Osteoblast (primary cell): ENCODE results near the gene FFAR2. TPM values are rescaled to one million over a fixed set of nuclear protein-coding genes. Genes with fewer than 3 reads are reported as not detected.
A peak's percentile ranks its signal among the peaks of the same experiment; 100 is the strongest.

Experiments used
- DNase-seq: peaks from one replicate; pipeline ENCODE4 v3.0.0; 2011; ENCODE audit warnings: low spot score, mixed read lengths; ENCODE audit not compliant: insufficient read length; ENCODE audit errors: missing footprints
- H2AFZ ChIP-seq: 2 replicates; pipeline ENCODE4 v1.6.0; 2011; ENCODE audit warnings: mild to moderate bottlenecking, low read length
- H3K27ac ChIP-seq: 2 replicates; pipeline ENCODE4 v1.5.1; 2011; ENCODE audit warnings: mild to moderate bottlenecking, low read depth, low read length, moderate library complexity
- H3K27me3 ChIP-seq: 2 replicates; pipeline ENCODE4 v1.6.0; 2012; ENCODE audit warnings: mild to moderate bottlenecking, control low read depth, inconsistent platforms, low read length, moderate library complexity; ENCODE audit not compliant: insufficient read depth
- H3K36me3 ChIP-seq: 2 replicates; pipeline ENCODE4 v1.5.1; 2011; ENCODE audit warnings: mild to moderate bottlenecking, low read length, control low read depth, moderate library complexity; ENCODE audit not compliant: insufficient read depth
- H3K4me1 ChIP-seq: 2 replicates; pipeline ENCODE4 v1.5.1; 2011; ENCODE audit warnings: mild to moderate bottlenecking, low read length, control low read depth, moderate library complexity; ENCODE audit not compliant: insufficient read depth
- H3K4me2 ChIP-seq: 2 replicates; pipeline ENCODE4 v1.6.0; 2011; ENCODE audit warnings: mild to moderate bottlenecking, low read length; ENCODE audit not compliant: insufficient read depth
- H3K4me3 ChIP-seq: fragments of 200-600 bp; sonication (generic); 3 replicates; pipeline ENCODE4 v1.5.1; 2012; ENCODE audit warnings: mild to moderate bottlenecking, low read length, inconsistent platforms; ENCODE audit not compliant: insufficient read depth
- H3K79me2 ChIP-seq: 2 replicates; pipeline ENCODE4 v1.6.0; 2012; ENCODE audit warnings: mild to moderate bottlenecking, low read length, control low read depth, inconsistent platforms; ENCODE audit not compliant: insufficient read depth
- H3K9me3 ChIP-seq: 2 replicates; pipeline ENCODE4 v1.5.1; 2011; ENCODE audit warnings: low read depth, low read length, control low read depth
- H4K20me1 ChIP-seq: 2 replicates; pipeline ENCODE4 v1.6.0; 2012; ENCODE audit warnings: mild to moderate bottlenecking, low read length, control low read depth; ENCODE audit not compliant: insufficient read depth
- total RNA-seq: library from RNA; depleted of rRNA; stranded (reverse); fragments of >200 nt; gene quantifications from 2 replicates; pipeline ENCODE4 v1.2.3, GENCODE V29; 2012
- TF ChIP-seq, protein P1 (sequence below): IDR thresholded peaks from 2 replicates; pipeline ENCODE4 v1.5.1; 2011; ENCODE audit warnings: mild to moderate bottlenecking, low read depth, low read length, moderate library complexity; ENCODE audit errors: extremely low read depth

FFAR2 gene
- total RNA-seq, 1 donor, result not detected

DNA sequence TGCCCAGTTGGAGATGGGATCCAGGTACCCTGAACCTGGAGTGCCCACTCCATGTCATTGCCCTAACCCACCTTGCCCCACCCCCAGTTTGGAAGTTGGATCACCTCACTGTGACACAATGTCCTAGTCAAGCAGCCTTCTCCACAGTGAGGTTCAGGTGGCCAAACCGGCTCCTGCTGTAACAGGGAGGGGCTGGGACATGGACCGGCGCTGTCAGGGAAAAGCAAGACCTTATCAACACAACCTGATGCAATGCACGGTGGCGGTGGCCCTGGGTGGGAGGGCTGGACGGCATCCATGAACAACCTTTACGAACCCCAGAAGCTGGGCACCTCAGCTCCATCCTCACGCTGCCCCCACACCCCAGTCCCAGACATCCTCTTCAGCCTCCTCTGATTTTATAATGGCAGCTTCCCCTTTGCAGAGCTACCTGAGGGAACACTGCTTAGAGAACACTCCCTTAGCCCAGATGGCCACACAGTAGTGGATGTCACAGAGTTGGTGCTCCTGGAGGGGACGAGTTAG, 43.8 kb downstream of the FFAR2 start:
- H3K4me1 ChIP-seq, result no peaks in the 10 kb centered on the region
- H3K27ac ChIP-seq, result no peak overlapping the region
- no peak overlapping the region for H2AFZ ChIP-seq
- no peaks in the 10 kb centered on the region for H3K79me2 ChIP-seq
- H4K20me1 ChIP-seq, result no peaks in the 10 kb centered on the region
- no peaks in the 10 kb centered on the region for H3K36me3 ChIP-seq
- H3K4me3 ChIP-seq, result no peak overlapping the region
- TF ChIP-seq, protein P1, sequence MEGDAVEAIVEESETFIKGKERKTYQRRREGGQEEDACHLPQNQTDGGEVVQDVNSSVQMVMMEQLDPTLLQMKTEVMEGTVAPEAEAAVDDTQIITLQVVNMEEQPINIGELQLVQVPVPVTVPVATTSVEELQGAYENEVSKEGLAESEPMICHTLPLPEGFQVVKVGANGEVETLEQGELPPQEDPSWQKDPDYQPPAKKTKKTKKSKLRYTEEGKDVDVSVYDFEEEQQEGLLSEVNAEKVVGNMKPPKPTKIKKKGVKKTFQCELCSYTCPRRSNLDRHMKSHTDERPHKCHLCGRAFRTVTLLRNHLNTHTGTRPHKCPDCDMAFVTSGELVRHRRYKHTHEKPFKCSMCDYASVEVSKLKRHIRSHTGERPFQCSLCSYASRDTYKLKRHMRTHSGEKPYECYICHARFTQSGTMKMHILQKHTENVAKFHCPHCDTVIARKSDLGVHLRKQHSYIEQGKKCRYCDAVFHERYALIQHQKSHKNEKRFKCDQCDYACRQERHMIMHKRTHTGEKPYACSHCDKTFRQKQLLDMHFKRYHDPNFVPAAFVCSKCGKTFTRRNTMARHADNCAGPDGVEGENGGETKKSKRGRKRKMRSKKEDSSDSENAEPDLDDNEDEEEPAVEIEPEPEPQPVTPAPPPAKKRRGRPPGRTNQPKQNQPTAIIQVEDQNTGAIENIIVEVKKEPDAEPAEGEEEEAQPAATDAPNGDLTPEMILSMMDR, result no peak
- no peaks in the 10 kb centered on the region for H3K9me3 ChIP-seq
- H3K27me3 ChIP-seq, result peaks cover 17% of the 10 kb centered on the region
- DNase-seq, result peak; percentile 58
- no peak overlapping the region for H3K4me2 ChIP-seq

DNA sequence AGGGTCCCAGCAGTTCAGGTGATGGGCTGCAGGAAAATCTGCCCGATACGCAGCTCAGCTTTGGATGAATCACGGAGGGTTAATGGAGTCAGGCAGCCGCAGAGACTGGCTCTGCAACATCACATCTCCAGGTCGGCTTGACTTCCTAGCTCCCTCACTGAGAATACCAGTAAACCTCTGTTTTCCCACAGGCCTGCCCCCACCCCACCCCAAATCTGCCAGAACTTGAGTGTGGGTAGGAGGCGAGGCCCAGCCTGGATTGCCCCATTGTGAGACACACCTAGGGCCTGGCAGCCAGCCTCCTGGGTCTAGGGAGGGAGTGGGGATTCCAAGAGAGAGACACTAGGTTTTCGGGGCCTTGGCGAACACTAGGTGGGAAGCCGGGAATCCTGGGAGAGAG, 45.9 kb downstream of the FFAR2 start:
- no peak for DNase-seq
- H3K79me2 ChIP-seq, result no peaks in the 10 kb centered on the region
- no peak overlapping the region for H3K4me2 ChIP-seq
- H3K9me3 ChIP-seq, result no peaks in the 10 kb centered on the region
- H3K27ac ChIP-seq, result no peak overlapping the region
- peaks cover 17% of the 10 kb centered on the region for H3K27me3 ChIP-seq
- no peaks in the 10 kb centered on the region for H4K20me1 ChIP-seq
- H3K4me1 ChIP-seq, result no peaks in the 10 kb centered on the region
- no peaks in the 10 kb centered on the region for H3K36me3 ChIP-seq
- TF ChIP-seq, protein P1, result no peak
- no peak overlapping the region for H2AFZ ChIP-seq
- no peak overlapping the region for H3K4me3 ChIP-seq

DNA sequence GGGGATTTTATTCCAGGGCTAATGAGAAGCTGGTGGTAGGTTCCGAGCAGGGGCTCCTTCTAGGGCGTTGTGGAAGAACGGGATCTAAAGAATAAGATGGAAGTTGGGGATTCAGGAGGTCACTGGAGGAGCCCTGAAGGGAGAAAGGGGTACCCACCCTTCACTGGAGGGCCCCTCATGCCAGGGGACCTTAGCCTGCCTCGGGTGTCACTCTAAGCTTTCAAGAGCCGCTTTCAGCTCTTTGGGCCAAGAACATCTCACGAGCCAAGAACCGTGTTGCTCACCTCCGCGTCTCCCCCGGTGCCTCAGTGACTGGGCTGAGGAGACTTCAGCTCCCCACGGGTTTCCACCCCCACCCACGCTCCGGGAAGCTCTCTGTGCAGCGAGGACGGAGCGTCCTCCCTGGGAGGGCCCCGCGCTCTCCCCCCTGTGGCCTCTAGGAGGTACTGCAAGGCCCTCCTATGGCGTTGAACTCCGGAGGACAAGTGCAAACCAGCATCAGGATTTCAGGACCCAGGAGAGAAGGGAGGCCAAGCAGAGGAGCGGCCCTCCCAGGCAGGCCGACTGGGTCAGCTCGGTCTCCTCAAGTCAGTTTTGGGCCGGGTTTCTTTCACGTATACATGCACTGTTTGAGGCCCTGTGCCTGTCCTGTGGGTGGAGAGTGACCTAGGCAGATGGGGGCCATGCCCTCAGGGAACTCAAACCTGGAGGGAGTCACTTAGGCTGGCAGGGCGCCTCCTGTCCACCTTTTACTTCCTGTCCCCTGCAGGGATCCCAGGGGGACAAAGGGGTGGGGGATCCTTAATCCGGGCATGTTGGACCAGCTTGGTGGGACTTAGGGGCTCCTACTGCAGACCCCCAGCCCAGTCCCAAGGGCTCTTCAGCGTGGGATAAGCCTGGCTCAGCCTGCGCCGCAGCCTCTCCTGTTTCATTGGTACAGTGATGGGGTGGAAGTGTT, 47.3 kb downstream of the FFAR2 start:
- TF ChIP-seq, protein P1, result peak; percentile 89
- H4K20me1 ChIP-seq, result no peaks in the 10 kb centered on the region
- H3K9me3 ChIP-seq, result no peaks in the 10 kb centered on the region
- peak overlapping the region; percentile 60 for H3K4me2 ChIP-seq
- H3K27me3 ChIP-seq, result peaks cover 17% of the 10 kb centered on the region
- H3K36me3 ChIP-seq, result no peaks in the 10 kb centered on the region
- H2AFZ ChIP-seq, result peak overlapping the region; percentile 25
- no peaks in the 10 kb centered on the region for H3K79me2 ChIP-seq
- H3K4me3 ChIP-seq, result peak overlapping the region; percentile 19
- H3K4me1 ChIP-seq, result no peaks in the 10 kb centered on the region
- no peak overlapping the region for H3K27ac ChIP-seq
- peak; percentile 99 for DNase-seq

DNA sequence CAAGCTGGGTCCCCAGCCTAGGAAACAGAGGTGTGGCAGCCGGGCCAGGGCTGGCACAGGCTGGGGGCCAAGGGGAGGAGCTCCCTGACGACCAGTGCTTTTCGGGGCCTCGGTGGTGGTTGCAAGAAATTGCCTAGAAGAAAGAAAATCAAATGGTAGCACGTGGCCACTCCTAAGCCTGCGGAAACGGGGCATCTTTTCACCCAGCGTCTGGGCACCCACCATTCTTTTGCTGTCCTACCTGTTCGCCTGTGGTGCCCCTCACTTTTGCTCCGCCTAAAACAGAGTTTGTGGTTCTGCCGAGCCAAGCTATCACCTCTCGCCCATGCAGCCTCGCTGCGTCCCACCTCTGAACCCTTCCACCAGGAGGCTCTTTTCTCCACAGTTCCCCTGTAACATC, 49.3 kb downstream of the FFAR2 start:
- peaks cover 11% of the 10 kb centered on the region for H3K27me3 ChIP-seq
- no peak overlapping the region for H2AFZ ChIP-seq
- H4K20me1 ChIP-seq, result no peaks in the 10 kb centered on the region
- peak; percentile 31 for DNase-seq
- TF ChIP-seq, protein P1, result no peak
- no peak overlapping the region for H3K4me3 ChIP-seq
- no peaks in the 10 kb centered on the region for H3K9me3 ChIP-seq
- H3K4me2 ChIP-seq, result no peak overlapping the region
- no peaks in the 10 kb centered on the region for H3K79me2 ChIP-seq
- H3K27ac ChIP-seq, result no peak overlapping the region
- no peaks in the 10 kb centered on the region for H3K4me1 ChIP-seq
- H3K36me3 ChIP-seq, result no peaks in the 10 kb centered on the region
